ENCODE results near the gene HAPLN2.
"Not testable (repeated sequence)": the region's sequence is repeated elsewhere in the genome, so short reads cannot be mapped to it uniquely, and the experiment has no call there.

The HAPLN2 gene

GRCh38 chr1:156618853-156619581, at the start of gene HAPLN2:
Gene HAPLN2 (plus strand): TSS chr1:156619415. CDS start chr1:156623491, 4,076 bp downstream.
- DNase-seq, result no peak

- DNase-seq, result no peak
These were observed 47.9 kb upstream of the HAPLN2 start for GRCh38 chr1:156571261-156571852.

GRCh38 chr1:156571919-156572662, 47.1 kb upstream of the HAPLN2 start, which contains the start of gene IQGAP3:
Gene IQGAP3 (minus strand): TSS chr1:156572565. CDS start chr1:156572529, 36 bp downstream.
- peak; percentile 48 for DNase-seq

- DNase-seq, result no peak
These were observed 46.6 kb upstream of the HAPLN2 start for GRCh38 chr1:156572663-156573018.

- DNase-seq, result no peak
These were observed 45.1 kb upstream of the HAPLN2 start for GRCh38 chr1:156574039-156574633.

GRCh38 chr1:156577550-156577949, 41.7 kb upstream of the HAPLN2 start:
- DNase-seq, result no peak

- DNase-seq, result no peak
These were observed 41.2 kb upstream of the HAPLN2 start for GRCh38 chr1:156578055-156578454.

GRCh38 chr1:156579472-156579871, 39.7 kb upstream of the HAPLN2 start, which contains the start of gene TTC24:
Gene TTC24 (plus strand): TSS chr1:156579723. CDS start chr1:156581365, 1,642 bp downstream.
- no peak for DNase-seq

GRCh38 chr1:156581661-156582387, 37.4 kb upstream of the HAPLN2 start:
- DNase-seq, result no peak

- no peak for DNase-seq
These were observed 36.7 kb upstream of the HAPLN2 start for GRCh38 chr1:156582388-156583017.

GRCh38 chr1:156583821-156584622, 35.2 kb upstream of the HAPLN2 start:
- peak; percentile 66 for DNase-seq

GRCh38 chr1:156584813-156585212, 34.4 kb upstream of the HAPLN2 start:
- no peak for DNase-seq

GRCh38 chr1:156586323-156586722, 32.9 kb upstream of the HAPLN2 start:
- DNase-seq, result no peak

- DNase-seq, result no peak
These were observed 32.2 kb upstream of the HAPLN2 start for GRCh38 chr1:156586892-156587477.

GRCh38 chr1:156587927-156588326, 31.3 kb upstream of the HAPLN2 start:
- DNase-seq, result not testable (repeated sequence)

- DNase-seq, result no peak
These were observed 29.7 kb upstream of the HAPLN2 start for GRCh38 chr1:156589546-156589945.

- no peak for DNase-seq
These were observed 28.7 kb upstream of the HAPLN2 start for GRCh38 chr1:156590326-156591180.

GRCh38 chr1:156591181-156591431, 28.1 kb upstream of the HAPLN2 start:
- no peak for DNase-seq

GRCh38 chr1:156591432-156592157, 27.6 kb upstream of the HAPLN2 start, which contains the start of gene NAXE:
Gene NAXE (plus strand): TSS chr1:156591776. CDS start chr1:156591805, 29 bp downstream.
- no peak for DNase-seq
